ENCODE measurements around the gene PC. TPM values are rescaled to one million over a fixed set of nuclear protein-coding genes. Genes with fewer than 3 reads are reported as not detected.

The PC gene
- total and polyA plus RNA-seq, 9 of the 15 experiments (the other 6 are each of a cell fraction or from before 2014, with no cell fraction given), result 0.94 to 38.0 (median 8.7) TPM

GRCh38 chr11:66891851-66892660 is 66.1 kb downstream of the PC start (continued):
- TF ChIP-seq MAX (CRISPR knock-in tag; IDR thresholded peaks at IDR 0.05), result no peak; the same call in 1 of the 2 replicates
- peak; percentile 62 for TF ChIP-seq ZNF24 (IDR thresholded peaks at IDR 0.05)
- peak; percentile 74 for TF ChIP-seq NEUROD1 (IDR thresholded peaks at IDR 0.05; ENCODE audit: borderline replicate concordance, low read depth, low read length, partially characterized antibody)
- TF ChIP-seq GATAD2B (IDR thresholded peaks at IDR 0.05; ENCODE audit: borderline replicate concordance), result no peak; the same call in 1 of the 2 replicates
- no peak for TF ChIP-seq HNRNPUL1 (IDR thresholded peaks at IDR 0.05; ENCODE audit: low read length)
- no peak for TF ChIP-seq YBX1 (IDR thresholded peaks at IDR 0.05)
- TF ChIP-seq ZHX1 (conservative IDR thresholded peaks at IDR 0.05; ENCODE audit: low read length), result no peak
- TF ChIP-seq NCOA2 (IDR thresholded peaks at IDR 0.05; ENCODE audit: partially characterized antibody in 2 of 2), result no peak
- TF ChIP-seq RHOXF2B (CRISPR knock-in tag; conservative IDR thresholded peaks at IDR 0.05), result no peak
- TF ChIP-seq THAP12 (CRISPR knock-in tag; IDR thresholded peaks at IDR 0.05), result no peak
- TF ChIP-seq FOXP1 (CRISPR knock-in tag; IDR thresholded peaks at IDR 0.05), result no peak
- TF ChIP-seq MXD1 (CRISPR knock-in tag; IDR thresholded peaks at IDR 0.05; ENCODE audit: borderline replicate concordance, poor library complexity, severe bottlenecking), result no peak
- no peak for TF ChIP-seq ZNF253 (CRISPR knock-in tag; conservative IDR thresholded peaks at IDR 0.05)
- TF ChIP-seq C11orf30 (IDR thresholded peaks at IDR 0.05; ENCODE audit: low read depth), result peak; percentile 99
- no peak for TF ChIP-seq CTCFL (IDR thresholded peaks at IDR 0.05; ENCODE audit: borderline replicate concordance, insufficient read depth, low read depth, low read length, poor library complexity, severe bottlenecking)
- peak; percentile 59; the same call in 1 of the 2 replicates for TF ChIP-seq ZBTB2 (IDR thresholded peaks at IDR 0.05)
